NCI-H2107 treated with DMSO at 0.1 percent for 48 hours (cell line): ENCODE data around the gene TRIM31.

ENCODE experiments used
- DNase-seq: peaks from one replicate; lab custom pipeline; 2025; ENCODE audit not compliant: unreplicated experiment; lab: John Stamatoyannopoulos, UW

TRIM31 gene

DNA sequence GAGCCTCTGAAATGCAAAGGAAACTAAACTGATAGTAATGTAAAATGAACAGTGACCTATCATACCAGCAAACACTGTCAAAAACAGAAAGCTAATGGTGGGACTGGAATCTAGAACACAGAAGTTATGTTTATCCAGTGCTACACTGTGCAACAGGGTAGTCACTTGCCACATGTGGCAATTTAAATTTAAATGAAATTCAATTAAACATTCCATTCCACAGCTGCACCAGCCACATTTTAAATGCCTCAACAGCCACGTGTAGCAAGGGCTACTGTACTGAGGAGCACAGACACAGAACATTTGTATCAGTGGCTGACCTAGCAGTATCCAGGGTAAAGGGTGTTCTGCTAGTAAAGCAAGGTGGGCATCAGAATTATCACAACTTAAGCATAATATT is 57.4 kb downstream of the TRIM31 start:
- no peak for DNase-seq

GRCh38 chr6:30053682-30054081 is 59.2 kb downstream of the TRIM31 start:
- no peak for DNase-seq
